ENCODE results near the gene TOR2A.

The TOR2A gene

DNA sequence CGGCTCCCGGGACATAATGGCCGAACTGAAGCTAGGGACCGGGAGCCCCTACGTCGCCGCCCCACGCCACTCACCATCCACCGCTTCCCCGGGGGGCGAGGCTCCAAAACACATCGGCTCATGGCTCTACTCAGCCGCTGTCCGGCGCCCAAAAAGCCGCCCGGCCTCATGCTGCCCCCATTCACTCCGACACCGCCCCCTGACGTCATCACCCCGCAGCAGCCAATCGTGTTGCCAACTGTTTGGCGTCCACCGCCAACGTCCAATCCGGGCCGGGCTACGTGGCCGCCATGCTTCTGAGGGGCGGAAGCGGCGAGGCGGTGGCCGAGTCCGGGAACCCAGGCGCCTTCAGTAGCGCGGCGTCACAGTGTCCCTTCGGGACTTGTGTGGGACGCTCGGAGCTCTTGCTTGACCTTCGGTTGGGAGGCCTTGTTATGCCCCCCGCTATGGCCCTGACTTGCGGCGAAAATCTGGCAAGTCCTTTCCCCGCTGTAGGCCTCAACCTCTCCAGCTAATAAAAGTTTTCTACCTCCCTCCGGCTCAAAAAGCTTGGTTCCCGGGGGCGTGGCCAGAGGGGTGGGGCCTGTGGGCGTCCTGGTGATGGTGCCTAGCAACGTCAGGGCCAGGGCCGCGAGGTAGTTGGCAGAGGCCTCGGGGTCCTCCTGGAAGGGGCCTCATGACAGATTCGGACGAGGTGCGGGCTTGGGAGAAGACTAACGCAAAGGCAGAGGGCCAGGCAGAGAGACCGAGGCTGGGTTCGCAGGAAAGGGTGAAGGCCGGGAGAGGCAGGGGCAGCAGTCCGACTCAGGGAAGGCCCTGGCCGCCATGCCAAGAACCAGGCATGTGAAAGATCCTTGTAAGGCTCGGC is 19.4 kb downstream of the TOR2A start, which contains the start of the genes PTRH1 and TTC16:
Gene PTRH1 (minus strand): TSS at position 194 of the 868 bp plus-strand sequence. CDS start 24 bp downstream, at position 170.
Gene TTC16 (plus strand): TSS at position 610 of the 868 bp plus-strand sequence. CDS start 67 bp downstream, at position 677.
- peak within 1 kb of the TSS; percentile 60 for H3K27ac ChIP-seq
- TF ChIP-seq, protein P1, sequence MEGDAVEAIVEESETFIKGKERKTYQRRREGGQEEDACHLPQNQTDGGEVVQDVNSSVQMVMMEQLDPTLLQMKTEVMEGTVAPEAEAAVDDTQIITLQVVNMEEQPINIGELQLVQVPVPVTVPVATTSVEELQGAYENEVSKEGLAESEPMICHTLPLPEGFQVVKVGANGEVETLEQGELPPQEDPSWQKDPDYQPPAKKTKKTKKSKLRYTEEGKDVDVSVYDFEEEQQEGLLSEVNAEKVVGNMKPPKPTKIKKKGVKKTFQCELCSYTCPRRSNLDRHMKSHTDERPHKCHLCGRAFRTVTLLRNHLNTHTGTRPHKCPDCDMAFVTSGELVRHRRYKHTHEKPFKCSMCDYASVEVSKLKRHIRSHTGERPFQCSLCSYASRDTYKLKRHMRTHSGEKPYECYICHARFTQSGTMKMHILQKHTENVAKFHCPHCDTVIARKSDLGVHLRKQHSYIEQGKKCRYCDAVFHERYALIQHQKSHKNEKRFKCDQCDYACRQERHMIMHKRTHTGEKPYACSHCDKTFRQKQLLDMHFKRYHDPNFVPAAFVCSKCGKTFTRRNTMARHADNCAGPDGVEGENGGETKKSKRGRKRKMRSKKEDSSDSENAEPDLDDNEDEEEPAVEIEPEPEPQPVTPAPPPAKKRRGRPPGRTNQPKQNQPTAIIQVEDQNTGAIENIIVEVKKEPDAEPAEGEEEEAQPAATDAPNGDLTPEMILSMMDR (IDR thresholded peaks at IDR 0.05): no peak
- no peak for TF ChIP-seq ZFX (IDR thresholded peaks at IDR 0.05; ENCODE audit: borderline replicate concordance)

DNA sequence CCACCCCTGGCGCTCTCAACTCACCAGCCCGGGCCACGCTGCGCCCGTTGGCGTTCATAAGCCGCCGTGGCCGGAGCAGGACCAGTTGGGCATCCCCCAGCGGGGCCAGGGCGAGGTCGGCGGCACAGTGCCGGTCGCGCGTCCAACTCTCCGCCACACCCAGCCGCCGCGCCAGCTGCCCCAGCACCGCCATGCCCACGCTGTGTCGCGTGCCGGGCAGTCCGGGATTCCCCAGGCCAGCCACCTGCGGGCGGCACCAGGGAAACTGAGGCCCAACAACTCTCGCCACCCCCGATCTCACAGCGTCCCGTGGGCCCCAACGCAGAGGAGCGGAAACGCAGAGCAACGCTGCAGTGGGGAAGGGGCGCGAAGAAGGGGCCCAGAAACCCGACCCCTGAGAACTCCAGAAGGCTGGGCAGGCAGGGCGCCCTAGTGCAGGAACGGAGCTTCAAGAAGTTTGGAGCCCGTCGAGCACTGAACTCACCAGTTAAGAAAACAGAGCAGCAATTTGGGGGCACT is 20.1 kb downstream of the TOR2A start:
- TF ChIP-seq ZFX (IDR thresholded peaks at IDR 0.05; ENCODE audit: borderline replicate concordance): no peak
- TF ChIP-seq, protein P1 (IDR thresholded peaks at IDR 0.05): no peak
- H3K27ac ChIP-seq: peak overlapping the region; percentile 60

DNA sequence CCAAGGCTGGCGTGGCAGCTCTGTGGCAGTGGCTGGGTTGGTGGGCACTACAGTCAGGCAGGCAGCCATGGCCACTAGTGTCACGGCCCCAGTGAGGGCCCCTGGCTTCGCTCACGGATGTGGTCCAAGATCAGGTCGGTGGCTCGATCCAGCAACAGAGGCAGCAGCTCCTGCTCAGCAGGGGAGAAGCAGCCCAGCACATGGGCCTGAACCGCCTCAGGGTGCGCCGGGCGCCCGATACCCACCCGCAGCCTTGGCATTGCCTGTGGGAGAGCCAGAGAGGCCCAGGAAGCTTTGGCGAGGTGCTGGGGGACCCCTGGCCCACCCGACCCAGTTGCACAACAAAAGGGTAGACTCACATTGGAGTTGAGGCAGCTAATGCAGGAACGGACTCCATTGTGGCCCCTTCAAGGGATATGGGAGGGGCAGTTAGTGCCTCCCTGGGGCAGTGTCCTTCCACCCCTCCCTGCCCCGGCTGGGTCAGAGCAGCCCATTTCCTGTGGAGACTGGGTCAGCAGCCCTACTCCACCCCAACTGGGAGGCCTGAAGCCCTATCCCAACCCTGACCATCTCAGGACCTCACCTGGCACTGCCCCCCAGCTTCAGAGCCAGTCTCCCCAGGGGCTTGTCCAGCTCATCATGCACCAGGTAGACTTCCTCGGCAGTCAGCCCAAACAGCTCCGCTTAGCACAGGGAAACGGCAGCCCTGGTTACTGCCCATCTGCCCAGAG is 20.9 kb downstream of the TOR2A start:
- H3K27ac ChIP-seq: no peak overlapping the region
- no peak for TF ChIP-seq ZFX (IDR thresholded peaks at IDR 0.05; ENCODE audit: borderline replicate concordance)
- TF ChIP-seq, protein P1 (IDR thresholded peaks at IDR 0.05): no peak

DNA sequence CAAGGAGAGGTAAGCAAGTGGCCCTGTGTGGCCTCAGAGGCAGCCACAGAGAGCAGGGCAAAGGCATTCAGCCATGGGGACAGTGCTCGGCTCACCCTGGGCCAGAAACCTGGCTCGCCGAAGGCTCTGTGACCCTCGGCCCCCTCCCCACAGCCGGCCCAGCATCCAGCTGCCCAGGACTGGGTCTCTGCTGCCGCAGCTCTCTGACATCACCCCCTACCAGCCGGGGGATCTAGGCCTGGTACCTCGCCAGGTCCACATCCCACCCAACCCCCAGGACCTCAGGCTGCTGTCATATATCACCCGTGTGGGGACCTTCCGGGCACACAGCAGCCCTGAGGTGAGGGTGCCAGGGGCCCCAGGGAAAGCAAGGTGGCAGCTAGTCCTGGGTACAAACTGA is 22.2 kb downstream of the TOR2A start:
- no peak overlapping the region for H3K27ac ChIP-seq
- no peak for TF ChIP-seq ZFX (IDR thresholded peaks at IDR 0.05; ENCODE audit: borderline replicate concordance)
- TF ChIP-seq, protein P1 (IDR thresholded peaks at IDR 0.05): no peak

DNA sequence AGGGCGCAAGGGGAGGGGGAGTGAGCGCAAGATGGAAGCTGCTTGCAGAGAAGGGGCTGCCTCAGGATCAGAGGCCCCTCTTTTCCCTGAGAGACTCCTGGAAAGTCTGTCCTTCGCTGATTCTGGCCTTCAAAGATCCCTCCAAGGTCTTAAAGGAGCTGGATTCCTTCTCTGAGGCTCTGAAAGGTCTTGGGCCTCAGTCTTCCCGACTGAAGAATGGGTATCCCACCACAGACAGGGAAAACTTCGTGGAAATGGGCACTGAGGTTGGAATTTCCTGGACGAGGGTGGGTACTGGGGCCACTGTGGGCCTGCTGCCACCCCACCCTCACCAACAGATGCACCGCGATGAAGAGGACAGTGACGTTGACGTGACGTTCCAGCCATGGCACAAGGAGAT is 22.7 kb downstream of the TOR2A start:
- no peak for TF ChIP-seq ZFX (IDR thresholded peaks at IDR 0.05; ENCODE audit: borderline replicate concordance)
- TF ChIP-seq, protein P1 (IDR thresholded peaks at IDR 0.05): no peak
- no peak overlapping the region for H3K27ac ChIP-seq

DNA sequence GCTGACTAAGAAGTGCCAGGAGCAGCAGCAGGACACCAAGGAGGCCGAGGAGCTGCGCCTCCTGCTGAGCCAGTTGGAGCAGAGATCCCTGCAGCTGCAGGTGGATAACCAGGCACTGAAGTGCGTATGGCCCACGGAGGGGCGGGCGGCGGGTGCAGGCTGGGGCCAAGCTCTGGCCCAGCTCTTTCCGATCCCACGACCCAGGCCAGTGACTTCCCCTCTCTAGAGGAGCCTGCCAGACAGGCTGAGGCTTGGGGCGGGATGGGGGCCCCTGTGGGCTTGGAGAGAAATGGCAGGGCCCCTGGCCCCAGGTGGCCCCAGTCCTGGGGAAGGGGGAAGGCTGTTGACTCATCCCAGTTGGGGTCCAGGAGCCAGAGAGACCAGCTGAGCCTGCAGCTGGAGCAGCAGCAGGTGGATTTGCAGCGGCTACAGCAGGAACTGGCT is 23.2 kb downstream of the TOR2A start:
- no peak overlapping the region for H3K27ac ChIP-seq
- no peak for TF ChIP-seq ZFX (IDR thresholded peaks at IDR 0.05; ENCODE audit: borderline replicate concordance)
- TF ChIP-seq, protein P1 (IDR thresholded peaks at IDR 0.05): no peak

All from 22Rv1 (cell line).